Inflammatory macrophage treated with lipopolysaccharide for 4 hours (primary cell): ENCODE data around the gene FCRL4.

ENCODE experiments used
- DNase-seq: peaks from one replicate; pipeline ENCODE4 v3.0.0-alpha.2; 2020

FCRL4 gene

DNA sequence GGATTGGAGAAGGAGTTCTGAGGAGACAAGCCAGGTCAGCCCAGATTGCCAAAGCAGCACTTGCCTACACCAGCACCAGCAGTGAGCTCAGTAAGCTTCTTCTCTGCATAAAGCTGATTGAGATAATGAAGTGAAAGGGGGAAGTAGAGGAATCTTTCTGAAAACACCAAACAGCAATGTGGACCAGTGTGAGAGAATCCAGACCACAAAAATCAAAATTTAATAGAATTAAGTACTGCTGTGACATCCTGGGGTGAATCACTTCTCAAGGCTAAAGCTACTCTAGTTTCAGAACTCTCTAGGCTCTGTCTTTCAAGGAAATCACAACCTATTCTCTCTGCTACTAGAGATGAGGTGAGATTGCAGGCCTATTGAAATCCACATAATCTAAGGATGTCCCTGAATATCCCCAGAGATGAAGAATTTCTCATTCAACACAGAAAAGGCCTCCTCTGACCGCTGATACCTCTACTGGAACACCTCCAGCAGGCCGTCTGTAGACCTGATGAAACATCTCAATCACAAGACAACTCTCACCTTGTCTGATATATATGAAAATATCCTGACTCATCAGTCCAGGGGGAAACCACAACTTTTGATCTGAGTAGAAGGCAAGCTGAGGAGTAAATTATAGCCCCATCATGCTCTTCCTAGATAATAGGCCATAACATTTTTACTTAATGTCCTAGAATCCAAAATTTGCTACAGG is at the start of gene FCRL4:
TSS of gene FCRL4 (minus strand) at position 127 of the 709 bp plus-strand sequence. CDS start 141 bp downstream, outside the sequence.
- no peak for DNase-seq

DNA sequence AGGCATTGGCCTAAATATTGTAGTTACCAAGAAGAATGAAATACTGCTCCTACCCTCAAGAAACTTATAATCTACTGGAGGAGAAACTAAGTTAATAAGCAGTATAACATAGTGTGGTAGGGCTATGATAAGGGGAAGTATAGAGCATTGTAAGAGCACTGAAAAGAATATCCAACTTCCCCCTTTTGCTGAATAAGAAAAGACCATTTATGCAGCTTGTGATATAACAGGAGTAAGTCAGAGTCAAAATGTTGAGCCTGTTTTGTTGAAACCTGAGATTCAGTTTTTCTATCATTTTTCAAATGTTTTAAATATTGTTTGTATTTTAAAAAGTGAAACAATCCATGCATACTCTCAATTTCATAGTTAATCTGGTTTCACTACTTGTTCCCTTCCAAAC is 48.3 kb upstream of the FCRL4 start:
- peak; percentile 48 for DNase-seq

DNA sequence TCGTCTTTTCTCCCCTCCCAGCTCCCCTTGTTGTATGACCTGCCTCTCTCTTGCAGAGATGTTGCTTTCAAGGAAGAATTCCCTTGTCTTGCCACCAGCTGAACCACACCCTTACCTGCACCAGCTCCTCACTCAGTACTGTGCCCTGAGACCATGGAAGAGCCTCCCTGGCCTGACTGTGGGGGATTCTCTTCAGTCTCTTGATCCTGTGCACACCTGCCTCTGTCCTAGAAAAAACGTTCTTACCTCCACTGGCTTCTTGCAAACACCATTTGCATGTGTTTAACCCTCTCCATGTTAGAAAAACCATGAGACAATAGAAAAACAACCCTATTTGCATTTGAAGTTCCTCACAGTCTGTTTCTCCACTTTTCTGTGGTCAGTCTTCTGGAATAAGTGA is 43.3 kb upstream of the FCRL4 start:
- DNase-seq = no peak

DNA sequence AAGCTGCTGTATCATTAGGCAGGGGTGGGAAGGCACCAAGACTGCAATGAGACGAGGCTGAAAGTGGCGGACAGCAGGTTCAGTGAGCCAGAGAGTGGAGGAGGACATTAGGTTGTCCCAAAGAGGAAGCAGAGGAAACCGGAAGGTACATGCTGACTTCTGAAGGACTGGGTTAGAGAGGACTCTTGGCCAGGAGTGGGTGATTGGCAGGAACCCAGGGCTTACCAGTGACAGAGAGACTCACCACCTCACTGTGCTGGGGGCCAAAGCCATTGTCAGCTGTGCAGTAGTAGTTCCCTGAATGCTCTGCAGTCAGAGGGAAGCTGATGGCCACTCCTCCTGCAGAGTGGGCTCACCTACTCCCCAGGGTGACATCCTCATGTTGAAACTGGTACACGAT is 41.9 kb upstream of the FCRL4 start:
- DNase-seq = no peak

DNA sequence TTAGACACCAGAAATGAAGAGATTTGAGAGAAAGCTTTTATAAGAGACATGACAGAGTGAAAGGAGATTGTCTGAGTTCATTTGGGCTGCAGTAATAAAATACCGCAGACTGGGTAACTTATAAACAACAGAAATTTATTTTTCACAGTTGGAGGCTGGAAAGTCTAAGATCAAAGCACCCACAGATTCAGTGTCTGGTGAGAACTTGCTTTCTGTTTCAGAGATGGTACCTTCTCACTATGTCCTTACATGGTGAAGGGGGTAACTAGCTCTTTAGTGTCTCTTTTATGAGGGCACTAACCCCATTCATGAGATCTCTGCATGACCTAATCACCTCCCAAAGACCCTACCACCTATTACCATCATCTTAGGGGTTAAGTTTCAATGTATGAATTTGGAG is 30.9 kb upstream of the FCRL4 start:
- no peak for DNase-seq

DNA sequence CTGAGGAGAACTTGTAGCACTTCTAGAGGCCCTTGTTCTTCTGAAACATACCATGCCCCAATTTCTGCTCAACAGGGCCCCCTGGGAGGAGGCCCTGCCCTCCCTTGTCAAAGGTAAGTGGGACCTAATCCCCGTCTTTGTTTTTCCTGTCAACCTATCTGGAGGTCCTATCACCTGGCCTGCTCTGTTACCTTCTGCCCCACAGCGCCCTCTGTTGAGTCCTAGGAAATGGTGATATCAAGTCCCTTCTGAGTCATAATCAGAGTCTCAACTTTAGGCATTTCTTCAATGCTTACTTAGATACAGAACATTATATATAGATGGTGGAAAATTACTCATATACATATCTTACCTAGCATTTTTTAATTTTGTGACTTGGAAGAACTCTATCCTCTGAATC is 28.2 kb upstream of the FCRL4 start:
- no peak for DNase-seq

DNA sequence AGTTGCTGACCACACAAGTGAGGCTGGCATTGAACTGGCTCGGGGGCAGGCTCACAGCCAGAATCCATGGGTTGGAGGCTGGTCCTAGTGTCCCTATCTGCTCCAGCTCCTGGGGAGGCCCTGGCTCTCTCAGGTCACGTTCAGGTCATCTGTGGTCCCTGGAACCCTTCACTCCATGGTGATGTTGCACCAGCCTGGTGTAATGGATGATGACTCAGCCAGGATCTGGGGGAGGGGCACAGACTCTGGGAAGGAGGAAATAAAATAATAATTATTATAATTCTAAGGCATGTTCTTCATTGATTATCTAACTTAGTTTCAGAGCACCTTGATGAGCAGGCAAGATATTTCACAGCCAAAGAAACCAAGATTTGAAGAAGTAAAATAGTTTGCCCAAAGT is 26.6 kb upstream of the FCRL4 start:
- no peak for DNase-seq

DNA sequence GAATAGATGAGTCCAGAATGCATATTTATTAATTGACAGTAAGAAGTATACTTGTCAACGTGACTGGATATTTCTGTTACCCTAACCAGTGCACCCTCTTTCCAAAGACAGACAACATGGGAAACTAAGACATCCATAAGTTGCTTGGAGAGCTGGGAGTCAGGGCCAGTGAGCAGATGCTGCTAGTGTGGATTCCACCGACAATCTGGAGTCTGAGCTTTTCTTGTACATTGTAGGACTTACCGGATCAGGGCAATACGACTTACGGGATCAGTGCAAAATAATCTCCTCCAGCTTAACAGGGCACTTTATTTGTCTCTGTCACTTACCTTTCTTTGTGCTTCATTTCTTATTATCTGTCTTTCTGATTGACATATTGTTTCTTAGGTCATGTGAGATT is 24.6 kb upstream of the FCRL4 start:
- no peak for DNase-seq

DNA sequence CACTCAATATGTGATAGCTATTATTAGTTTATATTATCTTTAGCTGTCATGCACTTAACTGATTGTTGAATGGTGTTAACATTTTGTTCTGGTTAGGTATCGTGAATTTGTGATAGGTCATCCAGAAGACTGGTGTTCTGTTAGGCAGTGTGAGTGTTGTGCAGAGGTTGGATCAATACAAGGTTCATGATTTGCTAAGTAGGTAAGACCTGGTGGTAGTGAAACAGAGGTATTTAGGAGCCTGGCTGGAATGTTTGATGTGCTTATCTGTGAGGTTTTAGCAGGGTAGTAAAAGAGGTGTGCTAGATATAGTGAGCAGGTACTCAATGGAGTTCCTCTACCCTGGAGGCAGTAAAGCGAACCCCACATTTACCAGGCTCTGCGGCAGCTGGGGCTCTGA is 20.3 kb upstream of the FCRL4 start:
- DNase-seq = no peak

DNA sequence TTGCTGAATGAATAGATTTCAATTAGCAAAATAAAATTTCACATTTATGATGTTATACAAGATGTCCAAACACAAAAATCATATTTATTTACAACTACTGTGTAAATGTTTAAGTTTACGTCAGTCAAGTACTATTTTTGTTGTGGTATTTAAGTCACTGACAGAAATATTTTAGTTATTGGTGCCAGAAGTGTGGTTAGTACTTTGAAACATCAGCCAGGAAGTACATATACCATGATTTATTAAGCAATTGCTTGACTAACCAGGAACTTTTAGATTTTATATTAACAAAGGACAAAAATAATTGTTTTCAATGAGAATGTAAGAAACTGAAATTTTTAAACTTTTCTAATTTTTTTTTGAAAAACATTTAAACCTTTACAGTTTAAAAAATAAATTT is 2.4 kb upstream of the FCRL4 start:
- DNase-seq = no peak

DNA sequence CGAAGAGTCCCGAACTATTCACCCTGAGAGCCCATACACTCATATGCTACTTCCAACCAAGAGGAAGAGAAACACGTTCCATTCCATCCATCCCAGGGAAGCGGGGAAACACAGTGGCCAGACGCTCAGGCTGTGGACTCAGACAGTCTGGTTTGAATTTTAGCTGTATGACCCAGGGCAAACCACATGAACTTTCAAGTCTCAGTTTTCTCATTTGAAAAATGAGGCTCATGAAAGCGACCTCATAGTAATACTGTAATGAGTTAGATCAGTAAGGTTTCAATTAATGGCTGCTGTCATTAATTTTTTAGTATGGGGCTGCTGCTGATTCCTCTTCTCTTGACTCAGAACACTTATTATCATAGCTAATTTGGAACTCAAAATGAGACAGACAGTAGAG is 1.5 kb downstream of the FCRL4 start:
- no peak for DNase-seq

DNA sequence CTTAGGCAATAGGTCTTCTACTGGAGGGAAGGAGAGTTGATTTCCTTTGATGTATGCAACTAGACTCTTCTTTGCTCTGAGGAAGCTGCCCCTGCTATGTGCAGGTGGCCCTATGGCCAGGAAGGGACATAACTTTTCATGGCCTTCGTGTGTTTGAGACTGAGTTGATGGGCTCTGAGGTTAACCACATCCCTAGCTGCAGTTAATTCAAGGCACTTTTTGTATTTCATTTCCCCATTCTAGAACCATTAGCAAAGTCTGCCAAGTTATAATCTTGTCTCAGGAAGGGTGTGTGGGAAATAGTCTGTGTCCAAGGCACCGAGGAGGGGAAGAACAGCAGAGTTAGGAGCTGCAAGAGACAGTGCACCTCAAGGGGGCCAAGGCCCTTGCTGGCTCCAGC is 2.5 kb downstream of the FCRL4 start:
- no peak for DNase-seq

DNA sequence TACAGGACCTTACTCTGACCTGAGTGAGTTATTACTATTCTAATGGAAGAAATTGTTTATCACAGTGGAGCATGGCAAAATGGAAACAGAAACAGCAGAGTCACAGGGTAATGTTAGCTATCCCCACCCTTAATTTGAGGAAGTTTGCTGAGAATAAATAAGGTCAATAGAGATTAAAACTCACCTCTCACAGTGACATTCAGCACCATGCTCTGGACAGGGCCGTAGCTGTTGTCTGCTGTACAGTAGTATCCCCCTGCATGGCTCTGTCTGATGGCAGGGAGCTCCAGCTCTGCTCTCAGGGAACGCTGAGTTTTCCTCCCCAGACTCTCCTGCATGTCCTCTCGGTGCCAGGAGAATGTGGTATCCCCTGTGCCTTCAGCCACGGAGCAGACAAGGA is 11.9 kb downstream of the FCRL4 start:
- DNase-seq = peak; percentile 32

DNA sequence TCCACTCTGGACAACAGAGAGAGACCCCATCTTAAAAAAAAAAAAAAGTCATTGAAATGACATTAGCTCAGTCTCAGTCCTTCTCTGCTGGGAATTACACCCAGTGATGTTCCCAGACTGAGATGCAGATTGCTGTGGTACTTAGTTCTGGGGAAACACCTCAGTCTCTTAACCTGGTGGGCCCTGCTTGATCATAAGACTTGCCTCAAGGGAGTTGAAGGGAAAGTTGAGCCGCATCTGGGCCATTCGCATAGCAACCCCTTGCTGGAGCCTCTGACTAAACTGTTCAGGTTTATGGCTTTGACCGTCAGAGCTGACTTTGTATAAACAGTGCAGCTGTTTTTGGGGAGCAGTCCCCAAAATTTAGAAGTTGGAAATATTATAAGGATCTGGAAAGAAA is 13.4 kb downstream of the FCRL4 start:
- no peak for DNase-seq

DNA sequence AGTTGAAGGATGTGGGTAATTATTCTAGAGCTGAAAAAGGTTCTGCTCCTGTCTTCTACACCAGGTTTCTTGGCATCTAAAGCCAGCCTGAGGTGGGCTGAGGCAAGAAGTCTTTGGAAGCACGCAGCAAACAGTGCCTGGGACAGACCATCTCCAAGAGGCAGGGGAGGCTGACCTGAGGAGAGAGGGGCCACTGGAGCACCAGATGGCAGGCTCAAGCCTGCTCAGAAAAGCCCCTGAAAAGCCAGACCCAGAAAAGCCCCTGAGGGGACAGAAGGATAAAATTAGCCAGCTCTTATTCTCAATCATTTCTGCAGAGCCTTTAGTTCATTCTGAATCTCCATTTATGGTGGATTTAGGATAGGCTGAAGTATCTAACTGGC is 17.1 kb downstream of the FCRL4 start:
- DNase-seq = no peak

DNA sequence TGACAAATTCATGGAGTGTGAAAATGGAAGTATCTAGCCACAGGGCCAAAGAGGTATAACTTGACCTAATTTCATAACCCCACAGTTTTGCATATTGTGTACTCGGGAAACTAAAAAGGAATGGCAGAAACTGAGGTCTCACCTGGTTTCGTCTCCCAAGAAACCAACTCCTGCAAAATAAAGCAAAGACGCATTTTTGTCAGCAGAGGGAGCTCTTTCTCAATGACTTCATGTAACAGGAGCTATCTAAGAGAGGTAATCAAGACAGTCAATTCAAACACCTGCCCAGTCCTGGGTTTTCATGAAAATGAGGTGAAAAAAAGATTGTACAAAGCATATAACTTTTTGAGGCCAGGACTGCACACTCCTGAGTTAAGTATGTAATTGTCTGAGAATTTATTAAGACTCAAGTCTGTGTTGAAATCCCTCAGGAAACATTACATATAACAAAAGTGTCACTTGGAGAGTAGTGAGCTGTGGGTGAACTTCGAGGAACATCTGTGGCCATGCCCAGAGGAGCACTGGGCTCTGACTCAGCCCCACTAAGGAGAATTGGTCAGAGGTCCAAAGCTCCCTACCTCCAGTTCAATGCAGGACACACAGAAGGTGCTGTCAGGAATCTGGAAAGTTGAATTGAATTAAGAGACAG is 17.6 kb downstream of the FCRL4 start:
- DNase-seq = peak; percentile 48

DNA sequence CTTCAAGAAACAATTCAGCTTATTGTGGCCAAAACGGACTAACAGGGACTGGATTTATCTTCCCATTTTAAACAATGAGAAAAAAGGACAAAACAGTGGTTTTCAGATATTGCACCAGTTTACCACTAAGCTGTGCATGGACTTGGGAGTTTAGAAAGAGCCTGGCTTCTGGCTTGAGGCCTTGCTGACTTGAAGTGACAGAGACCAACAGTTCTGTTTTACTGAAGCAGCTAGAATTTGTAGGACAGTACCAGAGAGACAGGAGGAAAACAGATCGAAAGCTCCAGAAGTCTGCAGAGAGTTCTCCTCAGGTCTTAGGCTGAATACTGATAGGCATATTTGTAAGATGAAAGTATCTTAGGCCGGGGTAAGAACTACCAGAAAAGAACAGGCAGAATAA is 20.5 kb downstream of the FCRL4 start:
- no peak for DNase-seq

DNA sequence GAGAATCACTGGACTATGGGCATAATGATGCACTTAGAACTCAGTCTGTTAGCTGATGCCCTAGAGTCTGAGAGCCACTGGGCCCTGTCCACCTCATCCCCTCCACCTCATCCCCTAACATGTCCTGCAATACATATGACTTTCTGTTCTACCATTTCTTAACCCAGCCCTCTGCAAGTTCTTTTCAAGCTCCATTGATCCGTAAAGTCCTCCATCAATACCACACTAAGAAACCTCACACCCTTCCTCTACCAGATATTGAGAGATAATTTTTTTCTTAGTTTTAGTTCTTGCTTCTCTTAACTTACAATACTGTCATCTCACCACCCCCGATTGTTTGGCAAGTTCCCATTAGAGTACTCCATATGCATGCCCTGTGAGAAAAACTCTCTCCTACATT is 22.1 kb downstream of the FCRL4 start:
- DNase-seq = no peak

DNA sequence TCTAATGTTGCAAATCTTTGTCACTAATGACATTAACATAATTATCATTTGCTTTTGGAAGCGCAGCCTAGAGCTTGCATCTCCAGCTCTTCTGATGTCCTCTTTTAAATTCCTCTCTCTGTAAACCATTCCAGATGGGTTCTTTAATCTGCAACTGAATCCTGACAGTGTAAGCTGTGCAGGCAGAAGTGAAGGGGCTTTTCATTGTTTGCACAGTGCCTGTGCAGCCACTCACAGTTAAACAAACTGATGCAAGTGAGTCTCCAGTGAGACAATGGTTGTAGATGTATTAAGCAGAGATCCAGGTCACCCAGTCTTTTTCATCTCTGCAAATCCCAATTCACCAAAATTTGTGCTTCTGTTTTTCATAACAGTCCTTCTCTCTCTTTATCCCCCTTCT is 23.0 kb downstream of the FCRL4 start:
- DNase-seq = no peak

DNA sequence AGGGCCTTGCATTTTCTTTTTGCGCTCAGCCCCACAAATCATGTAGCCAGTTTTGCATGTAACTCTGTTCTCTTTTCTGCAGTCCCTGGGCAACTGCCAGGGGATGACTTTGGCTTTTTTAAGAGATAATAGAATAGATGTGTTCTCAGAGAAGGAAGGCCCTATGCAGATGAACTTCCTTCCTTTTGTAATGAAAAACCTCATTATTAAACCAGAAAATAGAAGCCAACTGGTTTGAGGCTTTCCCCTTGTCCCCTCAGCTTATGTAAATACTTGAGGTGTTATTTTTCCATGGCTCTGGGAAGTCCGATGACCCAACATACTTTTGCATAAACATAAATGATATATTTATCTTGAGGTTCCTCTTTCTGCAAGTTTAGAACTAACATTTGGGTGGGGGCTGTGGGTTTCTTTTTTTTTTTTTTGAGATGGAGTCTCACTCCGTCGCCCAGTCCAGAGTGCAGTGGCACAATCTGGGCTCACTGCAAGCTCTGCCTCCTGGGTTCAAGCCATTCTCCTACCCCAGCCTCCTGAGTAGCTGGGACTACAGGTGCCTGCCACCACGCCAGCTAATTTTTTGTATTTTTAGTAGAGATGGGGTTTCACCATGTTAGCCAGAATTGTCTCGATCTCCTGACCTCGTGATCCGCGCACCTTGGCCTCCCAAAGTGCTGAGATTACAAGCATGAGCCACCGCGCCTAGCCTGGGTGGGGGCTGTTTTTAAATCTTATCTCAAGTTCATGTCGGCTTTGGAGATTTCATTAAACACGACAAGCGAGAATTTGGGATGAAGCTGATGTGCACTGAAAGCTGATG is 31.2 kb downstream of the FCRL4 start:
- DNase-seq = peak; percentile 72

DNA sequence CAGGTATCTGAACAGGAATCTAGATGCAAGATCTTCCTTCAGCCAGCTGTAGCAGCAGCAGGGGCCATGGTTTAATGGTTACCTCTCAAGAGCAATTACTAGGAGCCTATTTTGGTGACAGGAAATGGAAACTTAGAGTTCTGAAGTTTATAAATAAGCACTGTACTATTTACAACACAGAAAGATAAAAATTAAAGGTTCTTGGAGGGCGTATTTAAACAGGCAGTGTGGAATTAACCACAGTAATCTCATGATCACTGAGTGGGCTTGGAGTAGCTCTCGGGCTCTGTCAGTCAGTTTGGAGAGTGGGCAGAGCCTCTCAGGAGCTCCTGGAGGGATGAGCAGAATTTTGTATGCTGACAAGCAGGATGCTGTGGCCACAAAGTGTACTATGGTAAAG is 35.4 kb downstream of the FCRL4 start:
- DNase-seq = no peak

DNA sequence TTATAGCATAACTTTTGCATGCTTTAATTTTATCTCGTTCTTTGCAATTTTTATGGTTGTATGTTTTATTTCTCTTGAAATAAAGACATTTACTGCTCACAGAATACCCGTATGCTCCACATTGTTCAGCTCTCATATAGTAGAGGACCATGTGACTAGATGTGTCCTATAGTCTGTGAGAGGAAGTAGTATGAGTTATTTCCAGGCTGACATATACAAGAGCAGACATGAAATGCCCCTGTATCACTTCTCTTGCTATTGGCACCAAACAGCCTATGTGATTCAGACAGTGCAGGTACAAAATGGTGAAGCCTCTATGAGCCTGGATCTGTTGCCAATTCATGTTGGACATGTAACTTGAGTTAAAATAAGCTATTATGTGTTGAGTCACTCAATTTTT is 39.8 kb downstream of the FCRL4 start:
- DNase-seq = no peak

DNA sequence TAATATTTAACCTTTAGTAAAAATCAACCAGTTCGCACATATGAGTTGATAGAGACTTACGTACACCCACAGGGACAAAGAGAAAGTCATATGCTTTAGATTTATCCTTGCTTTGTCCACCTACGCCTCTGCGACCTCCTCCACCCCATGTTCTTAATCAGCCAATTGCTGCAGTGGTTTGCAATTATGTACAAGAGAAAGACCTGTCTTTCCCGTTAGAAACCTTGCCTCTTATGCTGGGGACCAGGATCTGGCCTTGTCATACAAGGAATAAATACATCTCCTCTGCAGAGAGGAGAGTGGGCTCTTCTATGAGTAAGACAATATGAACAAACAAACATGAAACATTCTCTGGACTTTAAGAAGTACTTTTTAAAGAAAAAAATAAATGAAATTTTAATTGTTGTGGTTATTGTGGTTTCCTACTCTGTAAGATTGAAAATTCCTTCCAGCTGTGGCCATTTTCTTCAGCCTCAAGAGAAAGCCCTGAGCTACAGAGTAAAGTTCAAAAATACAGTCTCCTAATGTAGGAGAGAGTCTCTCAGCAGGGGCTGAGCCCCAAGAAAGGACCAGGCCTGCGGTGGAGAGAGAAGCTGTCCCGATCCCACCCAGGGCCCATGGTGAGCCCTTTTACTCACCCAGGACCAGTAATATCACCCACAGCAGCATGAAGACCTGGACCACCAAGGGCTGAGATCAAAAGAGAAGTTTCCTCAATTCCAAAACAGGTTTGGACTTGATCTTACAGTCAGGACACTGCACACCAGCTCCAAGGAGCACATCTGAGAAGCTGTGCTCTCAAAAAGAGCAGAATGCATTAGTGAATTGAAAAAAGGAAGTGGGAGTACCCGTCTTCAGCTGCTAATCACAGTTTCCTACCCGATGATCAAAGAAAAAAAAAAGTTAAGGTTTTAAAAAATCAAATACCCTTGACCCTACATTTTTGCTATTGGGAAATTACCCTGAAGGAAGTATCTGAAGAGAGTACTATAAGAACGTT is 45.9 kb downstream of the FCRL4 start, which contains the start of gene FCRL5:
TSS of gene FCRL5 (minus strand) at position 822 of the 1,000 bp plus-strand sequence. CDS start at position 669, 153 bp downstream.
- no peak for DNase-seq
